ENCODE results near the gene THRB. TPM values are rescaled to one million over a fixed set of nuclear protein-coding genes. Genes with fewer than 3 reads are reported as not detected.

The THRB gene
- total RNA-seq, 1 donor = 0.94 TPM

DNA sequence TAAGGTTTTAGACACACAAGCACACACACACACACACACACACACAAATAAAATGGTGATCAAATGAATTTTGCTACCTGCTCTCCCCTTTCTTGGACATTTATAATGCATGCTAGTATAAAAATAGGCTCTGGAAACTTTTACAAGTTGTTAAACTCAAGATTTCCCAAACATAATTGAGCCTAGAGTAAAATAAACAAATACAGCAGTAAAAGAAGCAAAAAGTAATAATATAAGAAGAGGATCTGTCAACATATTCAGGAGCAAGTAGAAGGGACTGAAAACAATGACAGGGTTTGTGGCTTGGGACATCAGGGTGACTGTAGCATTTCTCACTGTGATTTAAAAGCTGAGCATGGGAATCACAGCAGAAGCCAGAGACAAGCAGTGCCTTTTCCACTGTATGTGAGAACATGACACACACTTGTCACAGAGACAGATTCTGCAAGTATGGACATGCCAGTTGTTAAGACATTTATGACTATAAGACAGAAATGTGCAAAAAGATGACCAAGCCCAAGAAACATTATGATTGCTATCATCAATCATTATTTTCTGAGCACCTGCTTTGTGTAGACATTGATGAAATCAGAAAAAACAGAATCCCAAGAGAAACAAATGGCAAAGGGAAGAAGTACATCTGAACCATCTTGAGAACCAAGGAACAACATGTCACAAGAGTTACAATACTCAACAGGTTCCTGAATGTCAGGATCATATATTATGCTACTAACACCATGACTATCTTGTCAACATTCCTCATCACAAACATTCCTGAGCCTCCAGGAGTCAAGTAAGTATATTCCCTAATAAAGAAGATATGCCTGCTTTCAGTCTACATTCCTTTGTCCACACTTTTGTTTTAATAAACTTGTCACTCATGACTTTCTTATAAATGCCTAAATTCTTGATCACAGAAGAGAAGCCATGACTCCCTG lies 7.1 kb downstream of the THRB start:
- Histone ChIP-seq H3K27me3 (ENCODE audit: insufficient read depth, low read length) (peaks cover 17% of the 10 kb centered on the region), H3K9me3 (ENCODE audit: low read depth, low read length) (no peaks in the 10 kb centered on the region), H3K4me3 (ENCODE audit: low read length) (no peak overlapping the region), H3K4me1 (ENCODE audit: insufficient read depth, low read length) (no peaks in the 10 kb centered on the region)

GRCh38 chr3:24485511-24485910 lies 9.1 kb downstream of the THRB start:
- Histone ChIP-seq H3K4me1 (ENCODE audit: insufficient read depth, low read length) (no peaks in the 10 kb centered on the region), H3K27me3 (ENCODE audit: insufficient read depth, low read length) (no peaks in the 10 kb centered on the region), H3K9me3 (ENCODE audit: low read depth, low read length) (no peaks in the 10 kb centered on the region), H3K4me3 (ENCODE audit: low read length) (no peak overlapping the region)

DNA sequence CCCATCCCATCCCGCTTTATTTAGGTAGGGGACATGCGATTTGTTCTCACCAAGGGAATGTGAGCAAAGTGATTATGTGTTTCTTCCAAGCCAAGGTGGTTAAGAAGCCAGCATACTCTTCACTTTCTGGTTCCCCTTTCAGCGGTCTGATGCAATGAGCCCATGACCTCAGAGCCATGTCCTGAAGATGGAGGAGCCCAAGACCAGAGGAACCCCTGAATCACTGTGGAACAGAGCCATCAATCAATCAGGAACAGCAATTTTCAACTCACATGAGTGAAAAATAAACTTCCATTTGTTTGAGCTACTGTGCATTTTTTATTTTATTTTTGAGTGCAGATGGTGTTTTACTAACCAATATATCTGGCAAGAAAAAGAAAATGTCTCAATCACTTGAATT lies 10.8 kb downstream of the THRB start:
- H3K9me3 ChIP-seq (ENCODE audit: low read depth, low read length) = no peaks in the 10 kb centered on the region
- H3K27me3 ChIP-seq (ENCODE audit: insufficient read depth, low read length) = no peaks in the 10 kb centered on the region
- H3K4me1 ChIP-seq (ENCODE audit: insufficient read depth, low read length) = no peaks in the 10 kb centered on the region
- H3K4me3 ChIP-seq (ENCODE audit: low read length) = no peak overlapping the region

- Histone ChIP-seq H3K9me3 (ENCODE audit: low read depth, low read length) (no peaks in the 10 kb centered on the region), H3K27me3 (ENCODE audit: insufficient read depth, low read length) (no peaks in the 10 kb centered on the region), H3K4me1 (ENCODE audit: insufficient read depth, low read length) (no peaks in the 10 kb centered on the region), H3K4me3 (ENCODE audit: low read length) (no peak overlapping the region)
These were observed 12.4 kb downstream of the THRB start for GRCh38 chr3:24482096-24482705.

GRCh38 chr3:24481193-24481592 lies 13.5 kb downstream of the THRB start:
- no peak overlapping the region for H3K4me3 ChIP-seq (ENCODE audit: low read length)
- H3K27me3 ChIP-seq (ENCODE audit: insufficient read depth, low read length) = no peaks in the 10 kb centered on the region
- H3K9me3 ChIP-seq (ENCODE audit: low read depth, low read length) = no peaks in the 10 kb centered on the region
- H3K4me1 ChIP-seq (ENCODE audit: insufficient read depth, low read length) = no peaks in the 10 kb centered on the region

- no peaks in the 10 kb centered on the region for H3K9me3 ChIP-seq (ENCODE audit: low read depth, low read length)
- H3K4me1 ChIP-seq (ENCODE audit: insufficient read depth, low read length) = no peaks in the 10 kb centered on the region
- H3K27me3 ChIP-seq (ENCODE audit: insufficient read depth, low read length) = no peaks in the 10 kb centered on the region
- no peak overlapping the region for H3K4me3 ChIP-seq (ENCODE audit: low read length)
These were observed 14.2 kb downstream of the THRB start for GRCh38 chr3:24480497-24480896.

DNA sequence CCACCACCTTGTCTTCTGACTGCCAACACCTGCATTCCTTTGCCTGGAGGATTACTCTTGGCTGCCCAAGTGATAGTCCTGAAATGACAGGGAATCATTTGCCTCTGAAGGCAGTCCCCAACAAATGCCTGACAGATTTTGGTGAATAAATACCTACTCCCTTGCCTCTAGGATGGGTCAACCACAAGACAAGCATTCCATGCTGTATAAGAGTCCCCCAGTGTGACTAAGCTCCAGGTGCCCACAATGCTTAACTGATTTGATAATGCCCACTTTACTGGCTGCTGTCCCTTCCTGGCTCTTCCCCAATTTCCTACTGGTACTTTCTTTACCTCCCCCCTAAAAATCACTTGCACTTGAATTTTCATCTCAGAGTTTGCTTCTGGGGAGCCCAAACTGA lies 14.8 kb downstream of the THRB start:
- no peaks in the 10 kb centered on the region for H3K27me3 ChIP-seq (ENCODE audit: insufficient read depth, low read length)
- no peaks in the 10 kb centered on the region for H3K9me3 ChIP-seq (ENCODE audit: low read depth, low read length)
- H3K4me1 ChIP-seq (ENCODE audit: insufficient read depth, low read length) = no peaks in the 10 kb centered on the region
- H3K4me3 ChIP-seq (ENCODE audit: low read length) = no peak overlapping the region

- Histone ChIP-seq H3K4me1 (ENCODE audit: insufficient read depth, low read length) (no peaks in the 10 kb centered on the region), H3K4me3 (ENCODE audit: low read length) (no peak overlapping the region), H3K27me3 (ENCODE audit: insufficient read depth, low read length) (no peaks in the 10 kb centered on the region), H3K9me3 (ENCODE audit: low read depth, low read length) (no peaks in the 10 kb centered on the region)
These were observed 17.6 kb downstream of the THRB start for GRCh38 chr3:24476871-24477656.

GRCh38 chr3:24475925-24476324 lies 18.7 kb downstream of the THRB start:
- H3K9me3 ChIP-seq (ENCODE audit: low read depth, low read length) = no peaks in the 10 kb centered on the region
- no peaks in the 10 kb centered on the region for H3K4me1 ChIP-seq (ENCODE audit: insufficient read depth, low read length)
- H3K4me3 ChIP-seq (ENCODE audit: low read length) = no peak overlapping the region
- no peaks in the 10 kb centered on the region for H3K27me3 ChIP-seq (ENCODE audit: insufficient read depth, low read length)

DNA sequence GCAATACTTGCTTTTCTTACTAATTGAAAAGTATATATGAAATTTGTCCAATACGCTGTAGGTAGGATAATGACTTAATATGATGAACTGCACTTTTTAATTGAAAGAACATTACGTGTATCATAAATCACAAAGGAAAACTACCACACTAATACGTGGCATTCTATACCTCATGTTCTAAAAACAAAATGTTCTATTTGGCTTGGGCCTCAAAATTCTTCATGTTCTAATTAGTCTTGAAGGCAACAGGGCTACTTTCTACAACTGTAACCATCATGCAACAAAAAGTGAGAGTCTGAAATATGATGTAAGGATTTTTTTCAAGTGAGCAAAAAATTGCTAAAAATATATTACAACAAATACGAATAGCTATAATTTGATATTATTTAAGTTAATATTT lies 19.8 kb downstream of the THRB start:
- H3K4me1 ChIP-seq (ENCODE audit: insufficient read depth, low read length) = no peaks in the 10 kb centered on the region
- no peaks in the 10 kb centered on the region for H3K9me3 ChIP-seq (ENCODE audit: low read depth, low read length)
- H3K27me3 ChIP-seq (ENCODE audit: insufficient read depth, low read length) = no peaks in the 10 kb centered on the region
- H3K4me3 ChIP-seq (ENCODE audit: low read length) = no peak overlapping the region

DNA sequence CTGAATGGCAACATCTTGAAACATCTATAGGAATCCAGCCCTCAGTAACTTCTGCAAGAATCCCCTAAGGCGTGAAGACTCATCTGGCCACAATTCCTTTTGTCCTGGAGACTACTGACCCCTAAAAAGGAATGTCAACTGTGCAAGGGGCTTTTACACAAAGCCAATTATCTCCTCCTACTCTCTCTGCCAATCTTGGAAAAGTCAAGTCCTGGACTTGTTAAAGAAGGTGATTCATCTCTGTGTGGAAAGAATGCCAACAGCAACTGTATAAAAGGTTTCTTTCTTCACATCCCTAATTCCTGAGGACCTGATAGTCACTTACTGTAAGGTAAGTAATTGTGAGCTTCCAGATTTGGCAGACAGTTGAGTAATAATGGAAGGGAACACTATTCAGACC lies 22.3 kb downstream of the THRB start:
- no peaks in the 10 kb centered on the region for H3K27me3 ChIP-seq (ENCODE audit: insufficient read depth, low read length)
- no peak overlapping the region for H3K4me3 ChIP-seq (ENCODE audit: low read length)
- no peaks in the 10 kb centered on the region for H3K9me3 ChIP-seq (ENCODE audit: low read depth, low read length)

DNA sequence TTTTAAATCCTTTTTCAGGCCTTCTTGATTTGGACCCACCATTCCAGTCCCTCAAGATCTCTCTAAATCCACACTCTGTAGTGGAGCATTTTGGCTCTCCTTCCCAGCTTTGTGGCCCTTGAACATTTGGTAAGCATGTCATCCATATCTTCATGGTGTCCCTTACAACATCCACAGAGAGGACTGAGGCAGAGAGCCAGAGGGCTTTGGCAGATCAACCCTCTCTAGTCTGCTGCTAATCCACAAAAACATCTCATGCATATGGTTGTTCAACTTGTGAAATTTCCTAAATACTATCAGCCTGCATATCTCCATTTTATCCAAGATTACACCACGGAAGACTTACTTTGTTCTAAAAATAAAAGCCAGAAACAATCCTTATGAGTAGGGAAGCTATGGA lies 23.2 kb downstream of the THRB start:
- Histone ChIP-seq H3K9me3 (ENCODE audit: low read depth, low read length) (no peaks in the 10 kb centered on the region), H3K4me3 (ENCODE audit: low read length) (no peak overlapping the region), H3K27me3 (ENCODE audit: insufficient read depth, low read length) (no peaks in the 10 kb centered on the region), H3K4me1 (ENCODE audit: insufficient read depth, low read length) (no peaks in the 10 kb centered on the region)

More for the DNA sequence above, 22.3 kb downstream of the THRB start:
- H3K4me1 ChIP-seq (ENCODE audit: insufficient read depth, low read length) = no peaks in the 10 kb centered on the region

DNA sequence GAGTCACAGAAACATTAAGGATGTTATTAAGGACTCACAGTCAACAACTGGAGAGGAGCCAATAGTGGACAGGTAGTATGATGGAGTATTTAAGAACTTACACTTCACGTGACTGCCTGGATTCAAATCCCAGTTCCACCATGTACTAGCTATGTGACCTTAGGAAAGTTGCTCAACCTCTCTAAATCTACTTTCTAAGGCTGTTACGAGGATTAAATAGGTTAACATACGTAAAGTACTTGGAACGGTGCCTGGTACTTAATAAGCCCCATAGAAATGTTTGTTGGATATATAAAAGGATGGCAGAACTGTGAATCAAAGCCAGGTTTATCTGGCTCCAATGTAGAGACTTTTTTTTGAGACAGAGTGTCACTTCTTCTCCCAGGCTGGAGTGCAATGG lies 24.4 kb downstream of the THRB start:
- H3K9me3 ChIP-seq (ENCODE audit: low read depth, low read length) = no peaks in the 10 kb centered on the region
- H3K4me3 ChIP-seq (ENCODE audit: low read length) = no peak overlapping the region
- no peaks in the 10 kb centered on the region for H3K4me1 ChIP-seq (ENCODE audit: insufficient read depth, low read length)
- no peaks in the 10 kb centered on the region for H3K27me3 ChIP-seq (ENCODE audit: insufficient read depth, low read length)

- Histone ChIP-seq H3K27me3 (ENCODE audit: insufficient read depth, low read length) (no peaks in the 10 kb centered on the region), H3K4me1 (ENCODE audit: insufficient read depth, low read length) (no peaks in the 10 kb centered on the region), H3K9me3 (ENCODE audit: low read depth, low read length) (no peaks in the 10 kb centered on the region), H3K4me3 (ENCODE audit: low read length) (no peak overlapping the region)
These were observed 30.3 kb downstream of the THRB start for GRCh38 chr3:24464389-24464788.

DNA sequence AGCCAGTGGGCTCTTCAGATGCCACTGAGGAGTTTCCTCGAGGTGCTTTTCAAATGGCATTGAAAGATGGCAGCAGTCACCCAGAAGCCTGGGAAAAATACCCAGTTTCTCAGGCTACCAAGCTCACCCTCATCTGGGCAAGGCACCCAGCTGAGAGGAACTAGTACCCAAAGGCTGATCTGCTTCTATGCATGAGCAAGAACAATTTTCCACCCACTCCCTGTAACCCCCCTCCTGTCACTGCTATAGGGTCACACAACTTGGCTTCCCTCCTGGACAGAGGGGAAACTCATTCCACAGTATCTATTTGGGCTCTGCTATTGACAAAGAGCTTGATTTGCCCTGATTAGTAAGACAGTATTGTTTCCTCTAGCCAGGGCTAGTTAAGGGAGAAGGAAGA lies 31.9 kb downstream of the THRB start:
- Histone ChIP-seq H3K4me3 (ENCODE audit: low read length) (no peak overlapping the region), H3K4me1 (ENCODE audit: insufficient read depth, low read length) (no peaks in the 10 kb centered on the region), H3K9me3 (ENCODE audit: low read depth, low read length) (no peaks in the 10 kb centered on the region), H3K27me3 (ENCODE audit: insufficient read depth, low read length) (no peaks in the 10 kb centered on the region)
